WTC11 (cell line): ENCODE data around the gene HMCN1. TPM values are rescaled to one million over a fixed set of nuclear protein-coding genes. Genes with fewer than 3 reads are reported as not detected.

ENCODE experiments used
- ATAC-seq: fragments of 200-7000 bp; cut with Tn5 transposase; 2 replicates; pipeline ENCODE4 v1.10.0; 2021; ENCODE audit warnings: mild to moderate bottlenecking, moderate library complexity
- CTCF ChIA-PET: fragments of 300-600 bp; sonication (Branson Sonifier 250); formaldehyde crosslinking; loops from one replicate; lab custom pipeline; 2021; ENCODE audit warnings: antibody characterized with exemption; lab: Charles Lee
- POLR2A ChIA-PET: fragments of 350-600 bp; sonication (Branson Sonifier 250); formaldehyde crosslinking; loops from one replicate; lab custom pipeline; 2021; ENCODE audit warnings: antibody characterized with exemption; lab: Charles Lee
- DNase-seq: peaks from one replicate; pipeline ENCODE4 v3.0.0; 2021; ENCODE audit warnings: low spot score
- H3K27ac Mint-ChIP-seq: 2 replicates; pipeline ENCODE4 v1.8.0; 2021; ENCODE audit warnings: mixed read lengths
- H3K27me3 Mint-ChIP-seq: 2 replicates; pipeline ENCODE4 v1.8.0; 2021; ENCODE audit warnings: low read depth, mild to moderate bottlenecking, moderate library complexity, mixed read lengths
- H3K36me3 Mint-ChIP-seq: 2 replicates; pipeline ENCODE4 v1.8.0; 2021; ENCODE audit warnings: mixed read lengths
- H3K4me1 Mint-ChIP-seq: 2 replicates; pipeline ENCODE4 v1.8.0; 2022; ENCODE audit warnings: mixed read lengths
- H3K4me3 Mint-ChIP-seq: 2 replicates; pipeline ENCODE4 v1.8.0; 2021; ENCODE audit warnings: mild to moderate bottlenecking, moderate library complexity, mixed read lengths
- H3K9me3 Mint-ChIP-seq: 2 replicates; pipeline ENCODE4 v1.8.0; 2021; ENCODE audit warnings: mixed read lengths
- AFF4 ChIP-seq: sonication (generic); formaldehyde crosslinking; IDR thresholded peaks from 2 replicates; pipeline ENCODE4 v1.8.1; 2023; ENCODE audit warnings: mild to moderate bottlenecking, missing genetic modification reagents, borderline replicate concordance
- E2F5 ChIP-seq: sonication (generic); formaldehyde crosslinking; IDR thresholded peaks from 2 replicates; pipeline ENCODE4 v1.8.1; 2022; ENCODE audit warnings: mild to moderate bottlenecking, moderate library complexity, missing genetic modification reagents
- EMX1 ChIP-seq: fragments of 250-450 bp; sonication (Bioruptor Pico); IDR thresholded peaks from 2 replicates; pipeline ENCODE4 v1.8.0; 2021; ENCODE audit warnings: mild to moderate bottlenecking
- ESRRA ChIP-seq: sonication (generic); formaldehyde crosslinking; IDR thresholded peaks from 2 replicates; pipeline ENCODE4 v1.8.1; 2022; ENCODE audit warnings: mild to moderate bottlenecking, missing genetic modification reagents, borderline replicate concordance
- GABPB1 ChIP-seq: sonication (generic); formaldehyde crosslinking; IDR thresholded peaks from 2 replicates; pipeline ENCODE4 v1.8.1; 2023; ENCODE audit warnings: mild to moderate bottlenecking, missing genetic modification reagents
- GTF2I ChIP-seq: fragments of 250-450 bp; sonication (Bioruptor Pico); conservative IDR thresholded peaks from 2 replicates; pipeline ENCODE4 v1.4.0; 2021; ENCODE audit warnings: mild to moderate bottlenecking
- KAT7 ChIP-seq: sonication (generic); formaldehyde crosslinking; IDR thresholded peaks from 2 replicates; pipeline ENCODE4 v1.8.1; 2023; ENCODE audit warnings: missing genetic modification reagents, mild to moderate bottlenecking, borderline replicate concordance
- MLX ChIP-seq: sonication (generic); formaldehyde crosslinking; IDR thresholded peaks from 2 replicates; pipeline ENCODE4 v1.8.1; 2023; ENCODE audit warnings: mild to moderate bottlenecking, missing genetic modification reagents, moderate library complexity
- MYBL2 ChIP-seq: sonication (generic); formaldehyde crosslinking; IDR thresholded peaks from 2 replicates; pipeline ENCODE4 v1.8.1; 2023; ENCODE audit warnings: mild to moderate bottlenecking, moderate library complexity, missing genetic modification reagents
- NFE2L1 ChIP-seq: sonication (generic); formaldehyde crosslinking; IDR thresholded peaks from 2 replicates; pipeline ENCODE4 v1.8.1; 2023; ENCODE audit warnings: missing genetic modification reagents
- SP1 ChIP-seq: sonication (generic); formaldehyde crosslinking; conservative IDR thresholded peaks from 2 replicates; pipeline ENCODE4 v1.8.1; 2022; ENCODE audit warnings: missing genetic modification reagents
- ZBTB21 ChIP-seq: sonication (generic); formaldehyde crosslinking; IDR thresholded peaks from 2 replicates; pipeline ENCODE4 v1.8.1; 2023; ENCODE audit warnings: mild to moderate bottlenecking, missing genetic modification reagents, borderline replicate concordance
- ZNF138 ChIP-seq: sonication (generic); formaldehyde crosslinking; conservative IDR thresholded peaks from 2 replicates; pipeline ENCODE4 v1.8.1; 2022; ENCODE audit warnings: mild to moderate bottlenecking, moderate library complexity, missing genetic modification reagents
- ZNF416 ChIP-seq: fragments of 250-450 bp; sonication (Bioruptor Pico); IDR thresholded peaks from 2 replicates; pipeline ENCODE4 v1.9.0; 2021; ENCODE audit warnings: mild to moderate bottlenecking, inconsistent platforms
- ZNF423 ChIP-seq: fragments of 250-450 bp; sonication (Bioruptor Pico); IDR thresholded peaks from 2 replicates; pipeline ENCODE4 v2.1.2; 2022; ENCODE audit warnings: mild to moderate bottlenecking, moderate library complexity
- ZNF512 ChIP-seq: sonication (generic); formaldehyde crosslinking; IDR thresholded peaks from 2 replicates; pipeline ENCODE4 v1.8.1; 2022; ENCODE audit warnings: missing genetic modification reagents, borderline replicate concordance
- ZSCAN18 ChIP-seq: fragments of 250-450 bp; sonication (Bioruptor Pico); IDR thresholded peaks from 2 replicates; pipeline ENCODE4 v2.1.2; 2022; ENCODE audit warnings: mild to moderate bottlenecking, moderate library complexity
- total RNA-seq: library from RNA; stranded (reverse); gene quantifications from 3 replicates; pipeline ENCODE4 v1.2.3, GENCODE V29; 2021
- TF ChIP-seq, protein P1 (sequence below): fragments of 250-450 bp; sonication (Bioruptor Pico); IDR thresholded peaks from 2 replicates; pipeline ENCODE4 v1.8.0; 2021; ENCODE audit warnings: mild to moderate bottlenecking
- TF ChIP-seq, protein P2 (sequence below): sonication (generic); formaldehyde crosslinking; IDR thresholded peaks from 2 replicates; pipeline ENCODE4 v1.8.1; 2022; ENCODE audit warnings: low read depth, missing genetic modification reagents, borderline replicate concordance

The HMCN1 gene
- total RNA-seq, 1 experiment from 2014 or later, result 5.6 TPM

DNA sequence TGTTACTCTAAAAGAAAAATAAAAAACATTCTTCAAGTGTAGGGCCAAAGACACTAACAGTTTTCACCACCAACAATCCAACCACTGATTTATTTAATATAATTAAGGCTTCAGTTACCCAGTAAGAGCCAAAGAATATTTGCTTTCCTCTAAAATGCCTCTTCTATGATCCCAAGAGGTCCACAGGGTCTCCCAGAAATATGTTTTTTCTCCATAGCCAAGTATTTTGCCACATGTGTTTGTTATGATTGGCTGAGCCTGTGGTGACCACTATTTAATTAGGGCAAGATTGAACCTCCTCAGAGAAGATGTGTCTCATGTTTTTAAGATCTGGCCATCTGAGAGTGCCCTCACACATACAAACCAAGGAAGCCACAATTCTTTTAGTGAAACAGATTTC lies 505.0 kb downstream of the HMCN1 start:
- H3K9me3 Mint-ChIP-seq, result peaks cover 10% of the 10 kb centered on the region

DNA sequence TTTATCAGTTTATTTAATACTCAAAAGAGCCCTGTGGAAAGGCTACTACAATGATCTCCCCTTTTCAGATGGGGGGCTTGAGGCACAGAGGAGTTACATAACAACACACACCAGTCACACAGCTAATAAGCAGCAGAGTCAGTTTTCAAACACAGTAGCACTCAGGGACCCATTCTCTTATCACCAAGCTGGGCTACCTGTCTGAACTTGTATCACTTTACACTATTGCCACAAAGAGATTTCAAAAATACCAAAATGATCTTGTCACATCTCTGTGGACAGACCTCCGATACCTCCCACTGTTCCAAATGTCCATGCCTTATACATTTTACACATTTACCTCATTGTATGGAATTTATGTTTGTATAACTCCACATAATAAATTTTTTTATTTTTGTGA lies 506.2 kb downstream of the HMCN1 start:
- Mint-ChIP-seq H3K4me3 (no peak overlapping the region), H3K9me3 (peaks cover 10% of the 10 kb centered on the region), H3K27me3 (no peaks in the 10 kb centered on the region), H3K27ac (no peak overlapping the region), H3K4me1 (0 out of 2 replicates have a peak, but pooled peaks cover 2% of the 10 kb centered on the region), H3K36me3 (no peaks in the 10 kb centered on the region)
- DNase-seq, result no peak
- ATAC-seq, result no peak
- ChIA-PET POLR2A (no interaction called here), CTCF (no interaction called here)
- TF ChIP-seq SP1, result no peak
- no peak for TF ChIP-seq ZNF423 (CRISPR knock-in tag)
- TF ChIP-seq, protein P1, sequence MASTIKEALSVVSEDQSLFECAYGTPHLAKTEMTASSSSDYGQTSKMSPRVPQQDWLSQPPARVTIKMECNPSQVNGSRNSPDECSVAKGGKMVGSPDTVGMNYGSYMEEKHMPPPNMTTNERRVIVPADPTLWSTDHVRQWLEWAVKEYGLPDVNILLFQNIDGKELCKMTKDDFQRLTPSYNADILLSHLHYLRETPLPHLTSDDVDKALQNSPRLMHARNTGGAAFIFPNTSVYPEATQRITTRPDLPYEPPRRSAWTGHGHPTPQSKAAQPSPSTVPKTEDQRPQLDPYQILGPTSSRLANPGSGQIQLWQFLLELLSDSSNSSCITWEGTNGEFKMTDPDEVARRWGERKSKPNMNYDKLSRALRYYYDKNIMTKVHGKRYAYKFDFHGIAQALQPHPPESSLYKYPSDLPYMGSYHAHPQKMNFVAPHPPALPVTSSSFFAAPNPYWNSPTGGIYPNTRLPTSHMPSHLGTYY (CRISPR knock-in tag), result no peak
- no peak for TF ChIP-seq E2F5 (CRISPR knock-in tag)
- no peak for TF ChIP-seq ZNF512 (CRISPR knock-in tag)
- TF ChIP-seq ZSCAN18 (CRISPR knock-in tag), result no peak
- no peak for TF ChIP-seq MLX (CRISPR knock-in tag)
- TF ChIP-seq, protein P2, sequence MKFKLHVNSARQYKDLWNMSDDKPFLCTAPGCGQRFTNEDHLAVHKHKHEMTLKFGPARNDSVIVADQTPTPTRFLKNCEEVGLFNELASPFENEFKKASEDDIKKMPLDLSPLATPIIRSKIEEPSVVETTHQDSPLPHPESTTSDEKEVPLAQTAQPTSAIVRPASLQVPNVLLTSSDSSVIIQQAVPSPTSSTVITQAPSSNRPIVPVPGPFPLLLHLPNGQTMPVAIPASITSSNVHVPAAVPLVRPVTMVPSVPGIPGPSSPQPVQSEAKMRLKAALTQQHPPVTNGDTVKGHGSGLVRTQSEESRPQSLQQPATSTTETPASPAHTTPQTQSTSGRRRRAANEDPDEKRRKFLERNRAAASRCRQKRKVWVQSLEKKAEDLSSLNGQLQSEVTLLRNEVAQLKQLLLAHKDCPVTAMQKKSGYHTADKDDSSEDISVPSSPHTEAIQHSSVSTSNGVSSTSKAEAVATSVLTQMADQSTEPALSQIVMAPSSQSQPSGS (CRISPR knock-in tag), result no peak
- no peak for TF ChIP-seq NFE2L1 (CRISPR knock-in tag)
- TF ChIP-seq ESRRA, result no peak
- no peak for TF ChIP-seq ZNF416
- no peak for TF ChIP-seq GABPB1 (CRISPR knock-in tag)
- TF ChIP-seq EMX1, result no peak
- TF ChIP-seq ZNF138, result no peak
- no peak for TF ChIP-seq ZBTB21 (CRISPR knock-in tag)

More for the DNA sequence above, 505.0 kb downstream of the HMCN1 start:
- no peak for DNase-seq
- TF ChIP-seq EMX1 (no peak), AFF4 (no peak), MYBL2 (CRISPR knock-in tag) (no peak), KAT7 (CRISPR knock-in tag) (no peak), GTF2I (CRISPR knock-in tag) (no peak)
- no peak for ATAC-seq
- Mint-ChIP-seq H3K4me1 (no peaks in the 10 kb centered on the region), H3K27me3 (no peaks in the 10 kb centered on the region), H3K27ac (no peak overlapping the region), H3K4me3 (no peak overlapping the region), H3K36me3 (no peaks in the 10 kb centered on the region)
- POLR2A ChIA-PET, result no interaction called here
- CTCF ChIA-PET, result no interaction called here
